Measurements from ENCODE around the gene NEUROD6. TPM values are rescaled to one million over a fixed set of nuclear protein-coding genes. Genes with fewer than 3 reads are reported as not detected.

Gene NEUROD6
- total RNA-seq, 1 experiment from 2014 or later = not detected

DNA sequence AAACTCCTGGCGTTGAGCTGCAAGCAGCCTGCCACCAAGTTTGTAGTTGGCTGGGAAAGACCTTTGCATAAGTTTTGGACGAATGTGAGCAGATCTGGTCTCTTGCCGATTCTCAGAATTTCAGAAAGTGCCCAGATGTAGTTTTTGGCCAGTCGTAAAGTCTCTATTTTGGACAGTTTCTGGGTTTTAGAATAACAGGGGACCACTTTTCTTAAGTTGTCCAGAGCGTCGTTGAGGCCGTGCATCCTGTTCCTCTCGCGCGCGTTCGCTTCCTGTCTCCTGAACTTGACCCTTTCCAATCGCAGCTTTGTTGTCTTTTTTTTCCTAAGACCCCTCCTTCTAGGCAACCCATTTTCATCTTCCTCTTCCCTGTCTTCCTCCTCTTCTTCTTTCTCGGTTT lies 1.8 kb downstream of the NEUROD6 start:
- no peaks in the 10 kb centered on the region for H3K9me3 ChIP-seq (ENCODE audit: low read depth, low read length, poor library complexity, severe bottlenecking)
- BruUV-seq (replicated peaks) = no TSS peak
- ChIA-PET POLR2A (ENCODE audit: low non-redundant PET) (no interaction called here), CTCF (no interaction called here)
- H3K36me3 ChIP-seq (ENCODE audit: insufficient read depth, low read length, poor library complexity, severe bottlenecking) = no peaks in the 10 kb centered on the region
- H3K27ac ChIP-seq (ENCODE audit: low read depth, low read length, poor library complexity, severe bottlenecking) = no peak overlapping the region
- peaks cover 56% of the 10 kb centered on the region for H3K4me1 ChIP-seq (ENCODE audit: insufficient read depth, low read length, poor library complexity, severe bottlenecking)
- TF ChIP-seq CTCF (conservative IDR thresholded peaks at IDR 0.05; ENCODE audit: low read depth, low read length) (no peak), EZH2 (IDR thresholded peaks at IDR 0.05; ENCODE audit: borderline replicate concordance, low read depth, low read length, poor library complexity, severe bottlenecking) (no peak)
- no peak overlapping the region for H3K4me3 ChIP-seq (ENCODE audit: low read depth, low read length, poor library complexity, severe bottlenecking)
- intact Hi-C loops (cut with micrococcal nuclease; ENCODE audit: unreplicated experiment) = no loop called here
- no peaks in the 10 kb centered on the region for H3K27me3 ChIP-seq (replicated peaks; ENCODE audit: insufficient read depth, low read depth, low read length, poor library complexity)
- DNase-seq (ENCODE audit: low spot score) = no peak

GRCh38 chr7:31337002-31337565 lies 3.4 kb downstream of the NEUROD6 start:
- Histone ChIP-seq H3K4me1 (ENCODE audit: insufficient read depth, low read length, poor library complexity, severe bottlenecking) (peaks cover 40% of the 10 kb centered on the region), H3K27me3 (replicated peaks; ENCODE audit: insufficient read depth, low read depth, low read length, poor library complexity) (no peaks in the 10 kb centered on the region), H3K36me3 (ENCODE audit: insufficient read depth, low read length, poor library complexity, severe bottlenecking) (no peaks in the 10 kb centered on the region), H3K9me3 (ENCODE audit: low read depth, low read length, poor library complexity, severe bottlenecking) (no peaks in the 10 kb centered on the region), H3K4me3 (ENCODE audit: low read depth, low read length, poor library complexity, severe bottlenecking) (no peak overlapping the region), H3K27ac (ENCODE audit: low read depth, low read length, poor library complexity, severe bottlenecking) (no peak overlapping the region)
- POLR2A ChIA-PET (ENCODE audit: low non-redundant PET) = no interaction called here
- intact Hi-C loops (cut with micrococcal nuclease; ENCODE audit: unreplicated experiment) = no loop called here
- CTCF ChIA-PET = no interaction called here
- DNase-seq (ENCODE audit: low spot score) = no peak
- no peak for TF ChIP-seq EZH2 (IDR thresholded peaks at IDR 0.05; ENCODE audit: borderline replicate concordance, low read depth, low read length, poor library complexity, severe bottlenecking)
- TF ChIP-seq CTCF (conservative IDR thresholded peaks at IDR 0.05; ENCODE audit: low read depth, low read length) = no peak
- no TSS peak for BruUV-seq (replicated peaks)

DNA sequence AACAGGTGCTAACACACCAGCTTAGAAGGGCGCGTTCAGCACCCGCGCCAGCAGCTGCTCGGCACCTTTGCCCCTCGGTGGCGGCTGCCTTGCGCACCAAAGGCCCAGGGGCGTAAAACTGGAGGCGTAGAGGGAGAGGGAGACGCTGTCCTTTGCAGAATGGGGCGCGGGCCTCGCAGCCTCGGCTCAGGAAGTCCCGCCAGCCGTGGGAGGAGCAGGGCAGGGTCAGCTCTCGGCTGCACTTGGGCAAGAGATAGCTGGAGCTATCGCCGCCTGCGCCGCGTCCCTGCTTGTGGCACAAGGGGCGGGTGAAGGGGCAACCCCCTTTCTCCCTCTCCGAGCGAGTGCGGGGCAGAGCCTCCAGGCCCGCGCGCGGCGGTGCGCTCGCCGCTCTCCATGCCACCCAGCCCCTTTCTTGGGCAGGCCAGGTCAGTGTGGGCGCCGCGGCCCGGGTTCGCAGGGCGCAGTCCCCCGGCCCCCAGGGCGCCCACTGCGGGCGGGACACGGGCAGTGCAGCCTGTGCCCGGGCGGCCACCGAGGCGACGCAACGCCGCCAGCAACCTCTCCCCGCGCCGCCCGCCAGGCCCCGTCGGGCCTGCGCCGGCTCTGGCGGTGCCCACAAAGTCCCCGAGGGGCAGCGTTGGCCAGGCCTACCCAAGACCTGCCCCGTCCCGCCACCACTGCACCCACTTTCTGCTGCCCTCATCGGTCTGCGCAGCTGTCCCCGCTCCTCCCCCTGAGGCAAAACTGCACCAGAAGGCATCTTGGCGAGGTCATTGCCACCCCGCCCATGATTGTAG lies 4.1 kb downstream of the NEUROD6 start:
- POLR2A ChIA-PET (ENCODE audit: low non-redundant PET) = no interaction called here
- intact Hi-C loops (cut with micrococcal nuclease; ENCODE audit: unreplicated experiment) = no loop called here
- TF ChIP-seq EZH2 (IDR thresholded peaks at IDR 0.05; ENCODE audit: borderline replicate concordance, low read depth, low read length, poor library complexity, severe bottlenecking) = no peak
- no peak for TF ChIP-seq CTCF (conservative IDR thresholded peaks at IDR 0.05; ENCODE audit: low read depth, low read length)
- no peaks in the 10 kb centered on the region for H3K27me3 ChIP-seq (replicated peaks; ENCODE audit: insufficient read depth, low read depth, low read length, poor library complexity)
- CTCF ChIA-PET = no interaction called here
- H3K4me1 ChIP-seq (ENCODE audit: insufficient read depth, low read length, poor library complexity, severe bottlenecking) = peaks cover 33% of the 10 kb centered on the region
- no peak overlapping the region for H3K4me3 ChIP-seq (ENCODE audit: low read depth, low read length, poor library complexity, severe bottlenecking)
- BruUV-seq (replicated peaks) = no TSS peak
- no peaks in the 10 kb centered on the region for H3K9me3 ChIP-seq (ENCODE audit: low read depth, low read length, poor library complexity, severe bottlenecking)
- no peak for DNase-seq (ENCODE audit: low spot score)
- H3K36me3 ChIP-seq (ENCODE audit: insufficient read depth, low read length, poor library complexity, severe bottlenecking) = no peaks in the 10 kb centered on the region
- H3K27ac ChIP-seq (ENCODE audit: low read depth, low read length, poor library complexity, severe bottlenecking) = no peak overlapping the region
